8988T (cell line): Measurements from ENCODE around the gene OGT.
"Not testable (repeated sequence)": the region's sequence is repeated elsewhere in the genome, so short reads cannot be mapped to it uniquely, and the experiment has no call there.

Source experiments
- DNase-seq: peaks from one replicate; pipeline ENCODE4 v3.0.0; 2011

OGT gene

DNA sequence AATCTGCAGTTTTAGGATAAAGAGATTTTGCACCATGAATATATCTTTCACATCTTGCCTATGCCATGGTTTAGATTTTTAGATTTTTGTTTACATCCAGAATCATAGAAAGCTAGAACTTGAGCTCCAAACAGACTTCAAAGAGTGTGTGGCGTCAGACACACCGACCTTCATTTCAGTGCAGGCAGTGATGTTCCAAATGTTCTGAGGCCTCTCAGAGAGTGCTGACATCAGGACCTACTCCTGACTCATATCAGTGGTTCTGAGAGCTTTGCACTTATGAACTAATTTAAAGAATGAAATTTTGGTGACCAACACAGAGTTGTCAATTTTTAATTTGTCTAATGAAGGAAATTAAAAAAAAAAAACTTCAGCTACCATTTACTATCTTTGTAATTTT, 67.1 kb downstream of the OGT start:
- no peak for DNase-seq

DNA sequence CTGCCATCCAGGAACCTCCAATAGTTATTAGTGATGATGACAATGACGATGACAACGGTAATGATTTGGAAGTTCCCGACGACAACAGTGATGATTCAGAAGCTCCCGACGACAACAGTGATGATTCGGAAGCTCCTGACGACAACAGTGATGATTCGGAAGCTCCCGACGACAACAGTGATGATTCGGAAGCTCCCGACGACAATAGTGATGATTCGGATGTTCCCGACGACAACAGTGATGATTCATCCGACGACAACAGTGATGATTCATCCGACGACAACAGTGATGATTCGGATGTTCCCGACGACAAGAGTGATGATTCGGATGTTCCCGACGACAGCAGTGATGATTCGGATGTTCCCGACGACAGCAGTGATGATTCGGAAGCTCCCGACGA, 70.7 kb downstream of the OGT start:
- no peak for DNase-seq

DNA sequence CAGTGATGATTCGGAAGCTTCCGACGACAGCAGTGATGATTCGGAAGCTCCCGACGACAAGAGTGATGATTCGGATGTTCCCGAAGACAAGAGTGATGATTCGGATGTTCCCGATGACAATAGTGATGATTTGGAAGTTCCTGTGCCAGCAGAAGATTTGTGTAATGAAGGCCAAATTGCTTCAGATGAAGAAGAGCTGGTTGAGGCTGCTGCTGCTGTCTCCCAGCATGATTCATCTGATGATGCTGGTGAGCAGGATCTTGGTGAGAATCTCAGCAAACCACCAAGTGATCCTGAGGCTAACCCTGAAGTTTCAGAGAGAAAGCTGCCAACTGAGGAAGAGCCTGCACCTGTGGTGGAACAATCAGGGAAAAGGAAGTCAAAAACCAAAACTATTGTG, 71.2 kb downstream of the OGT start:
- DNase-seq: no peak

DNA sequence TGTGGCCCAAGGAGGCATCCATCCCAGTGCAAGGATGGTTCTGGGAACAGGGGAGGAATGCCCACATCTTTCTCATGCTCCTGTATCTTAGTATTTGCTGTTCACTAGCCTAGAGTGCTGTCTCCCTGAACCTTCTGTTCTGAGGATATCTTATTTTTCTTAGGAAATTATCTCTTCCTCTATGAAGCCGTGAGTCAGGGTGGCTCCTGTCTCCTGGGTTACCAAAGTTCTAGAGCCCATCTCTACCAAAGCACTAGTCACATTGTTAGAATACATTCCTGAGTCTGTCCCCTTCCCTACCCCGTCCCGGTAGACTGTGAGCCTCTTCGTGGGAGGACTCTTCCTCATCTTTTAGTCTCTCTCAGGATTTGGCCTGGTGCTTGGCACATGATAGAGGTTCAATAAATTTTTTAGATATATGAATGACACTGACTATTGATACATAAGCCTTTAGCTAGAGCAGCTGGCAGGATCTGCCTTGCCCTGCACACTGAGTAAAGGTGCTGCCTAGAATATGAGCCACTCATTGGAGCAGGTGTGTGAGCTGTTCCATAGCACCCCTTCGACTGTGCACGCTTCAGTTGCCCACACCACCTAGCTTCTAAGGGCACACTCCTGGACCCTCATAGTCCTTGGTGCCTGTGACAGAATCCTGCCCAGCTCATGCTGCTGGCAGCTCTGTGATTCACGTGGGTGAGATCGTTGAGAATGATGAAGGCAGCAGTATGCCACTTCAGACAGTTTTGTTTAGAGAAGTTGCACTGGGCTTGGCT, 72.1 kb downstream of the OGT start:
- DNase-seq: no peak

DNA sequence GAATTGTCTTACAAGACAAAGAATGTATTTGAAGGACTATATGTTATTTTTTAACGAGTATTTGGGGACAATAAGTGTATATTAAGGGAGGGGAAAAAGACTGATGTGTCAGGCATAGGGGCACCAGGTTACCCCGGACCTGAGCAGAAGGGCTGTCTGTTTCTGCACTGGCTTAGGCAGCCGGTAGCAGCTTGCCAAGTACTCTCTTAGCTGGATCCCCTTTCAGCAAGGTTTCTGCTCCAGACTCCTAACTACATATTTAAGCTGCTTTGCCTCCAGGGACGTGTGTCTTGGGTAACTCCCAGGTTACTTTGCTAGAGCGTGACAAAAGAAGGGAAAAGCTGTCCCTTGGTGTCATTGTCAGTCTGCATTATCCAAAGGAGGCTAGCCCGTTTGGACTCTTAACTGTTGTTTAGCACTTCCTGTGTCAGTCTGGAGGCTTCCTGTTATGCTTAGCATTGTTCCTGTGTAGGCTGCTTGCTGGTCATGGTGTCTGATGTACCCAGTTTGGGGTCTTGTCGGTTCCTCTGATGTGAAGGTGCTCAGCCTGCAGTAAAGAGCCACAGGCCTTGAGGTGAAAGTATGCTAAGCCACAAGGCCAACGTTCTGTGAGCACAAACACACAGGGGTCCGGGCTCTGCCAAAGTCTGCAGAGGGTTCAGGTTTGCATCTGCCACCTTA, 73.8 kb downstream of the OGT start:
- DNase-seq: no peak

DNA sequence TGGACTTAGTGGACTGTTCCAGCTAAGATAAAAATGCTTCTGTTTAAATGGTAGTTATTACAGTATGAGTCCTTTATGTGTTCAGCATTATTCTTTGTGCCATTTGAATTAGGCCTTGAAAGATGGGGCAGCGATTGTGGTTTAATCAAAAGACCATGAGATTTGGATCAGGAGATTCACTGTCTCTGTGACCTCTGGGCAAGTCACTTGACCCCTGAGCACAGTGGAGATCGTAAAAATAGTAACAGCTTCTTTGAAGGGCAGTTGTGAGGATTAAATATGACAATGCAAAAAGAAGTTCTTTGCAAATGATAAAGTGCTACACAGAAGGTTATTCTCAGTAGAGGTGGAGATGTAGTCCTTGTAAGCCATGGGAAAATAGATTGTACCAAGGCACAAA, 74.6 kb downstream of the OGT start:
- no peak for DNase-seq

DNA sequence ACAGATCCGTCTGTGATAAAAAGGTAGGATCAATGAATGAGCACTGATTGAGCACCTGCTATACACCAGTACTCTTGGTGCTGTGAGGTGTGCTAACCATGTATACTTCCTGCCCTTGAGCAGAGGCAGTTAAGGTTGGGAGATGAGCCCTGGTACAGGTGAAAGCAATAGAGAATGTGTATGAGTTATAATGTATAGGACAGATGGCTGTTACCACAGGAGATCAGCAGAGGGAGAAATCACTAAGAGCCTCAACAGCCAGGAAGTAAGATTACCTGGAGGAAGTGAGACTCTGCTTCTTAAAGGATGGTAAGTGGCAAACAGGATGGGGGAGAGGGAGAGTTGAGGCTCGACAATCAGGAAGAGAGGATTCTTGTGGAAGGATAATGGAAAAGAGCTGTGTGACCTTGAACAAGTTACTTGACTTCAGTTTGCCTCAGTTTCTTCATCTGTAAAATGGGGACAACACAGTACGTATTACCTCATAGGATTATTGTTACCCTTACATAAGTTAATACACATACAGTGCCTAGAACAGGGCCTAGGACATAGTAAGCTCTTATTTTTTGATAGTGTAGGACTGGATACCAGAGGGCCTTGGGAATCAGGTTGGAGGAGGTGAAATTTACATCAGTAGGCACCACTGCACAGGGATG, 76.3 kb downstream of the OGT start:
- no peak for DNase-seq

DNA sequence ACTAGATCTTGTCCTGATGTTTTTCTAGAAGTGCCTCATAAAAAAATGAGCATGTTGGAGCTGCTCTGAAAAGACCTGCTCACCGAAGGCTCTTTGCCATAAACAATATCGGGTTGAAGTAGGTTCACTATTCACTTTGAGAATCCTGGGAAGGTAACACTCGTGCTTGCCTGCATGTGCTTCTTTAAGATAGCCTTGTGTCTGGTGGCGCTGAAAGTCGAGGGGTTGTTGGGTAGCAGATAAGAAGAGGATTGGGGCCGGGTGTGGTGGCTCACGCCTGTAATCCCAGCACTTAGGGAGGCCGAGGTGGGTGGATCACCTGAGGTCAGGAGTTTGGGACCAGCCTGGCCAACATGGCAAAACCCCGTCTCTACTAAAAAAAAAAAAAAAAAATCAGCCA, 78.8 kb downstream of the OGT start:
- not testable (repeated sequence) for DNase-seq

DNA sequence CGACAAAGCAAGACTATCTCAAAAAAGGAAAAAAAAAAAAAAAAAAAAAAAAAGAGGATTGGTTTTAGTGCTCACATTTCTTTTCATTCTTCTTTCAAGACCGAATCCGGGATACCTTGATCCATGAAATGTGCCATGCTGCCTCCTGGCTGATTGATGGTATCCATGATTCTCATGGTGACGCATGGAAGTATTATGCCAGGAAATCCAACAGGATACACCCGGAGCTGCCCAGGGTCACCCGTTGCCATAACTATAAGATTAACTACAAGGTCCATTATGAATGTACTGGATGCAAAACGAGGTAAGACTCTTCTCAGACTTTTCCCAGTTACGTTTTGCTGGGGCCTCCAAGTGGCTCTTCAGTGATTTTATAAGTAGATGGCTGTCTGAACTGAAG, 79.4 kb downstream of the OGT start:
- DNase-seq: no peak

DNA sequence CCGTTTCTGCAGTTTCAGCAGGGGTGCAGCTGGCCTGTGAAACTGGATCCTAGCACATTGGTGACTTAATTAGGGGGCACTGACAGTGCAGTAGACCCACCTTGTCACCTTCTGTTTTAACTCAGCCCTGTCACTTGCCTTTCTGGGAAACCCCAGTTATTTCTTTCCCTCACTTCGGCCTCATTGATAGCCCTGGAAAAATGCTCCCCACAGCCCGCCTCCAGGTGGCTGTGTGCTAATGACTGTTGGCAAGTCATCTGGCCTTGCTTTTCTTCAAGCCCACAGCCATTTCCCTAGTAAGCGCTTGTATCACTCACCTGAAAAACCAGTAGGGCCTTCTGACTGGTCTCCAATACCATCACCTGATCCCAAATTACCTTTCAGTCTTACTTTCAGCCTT, 82.2 kb downstream of the OGT start:
- DNase-seq: no peak

DNA sequence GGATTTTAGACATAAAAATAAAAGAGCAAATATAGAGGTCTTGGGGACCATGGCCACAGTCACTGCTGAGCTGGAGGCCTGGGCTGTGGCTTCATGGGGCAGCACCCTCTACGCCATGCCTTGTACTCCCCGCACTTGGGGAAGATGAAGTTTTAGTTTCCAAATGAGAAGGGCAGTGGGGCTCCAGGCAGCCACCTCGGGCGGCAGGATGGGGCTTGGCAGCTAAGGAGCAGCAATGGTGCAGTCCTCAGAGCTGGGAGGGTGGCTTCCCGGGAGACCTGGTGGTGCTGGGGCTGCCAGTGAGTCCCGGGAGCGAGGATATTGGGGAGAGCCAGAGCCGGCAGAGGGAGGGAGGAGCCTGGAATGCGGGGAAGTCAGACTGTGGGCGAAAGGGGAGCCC, 83.0 kb downstream of the OGT start:
- DNase-seq: no peak

DNA sequence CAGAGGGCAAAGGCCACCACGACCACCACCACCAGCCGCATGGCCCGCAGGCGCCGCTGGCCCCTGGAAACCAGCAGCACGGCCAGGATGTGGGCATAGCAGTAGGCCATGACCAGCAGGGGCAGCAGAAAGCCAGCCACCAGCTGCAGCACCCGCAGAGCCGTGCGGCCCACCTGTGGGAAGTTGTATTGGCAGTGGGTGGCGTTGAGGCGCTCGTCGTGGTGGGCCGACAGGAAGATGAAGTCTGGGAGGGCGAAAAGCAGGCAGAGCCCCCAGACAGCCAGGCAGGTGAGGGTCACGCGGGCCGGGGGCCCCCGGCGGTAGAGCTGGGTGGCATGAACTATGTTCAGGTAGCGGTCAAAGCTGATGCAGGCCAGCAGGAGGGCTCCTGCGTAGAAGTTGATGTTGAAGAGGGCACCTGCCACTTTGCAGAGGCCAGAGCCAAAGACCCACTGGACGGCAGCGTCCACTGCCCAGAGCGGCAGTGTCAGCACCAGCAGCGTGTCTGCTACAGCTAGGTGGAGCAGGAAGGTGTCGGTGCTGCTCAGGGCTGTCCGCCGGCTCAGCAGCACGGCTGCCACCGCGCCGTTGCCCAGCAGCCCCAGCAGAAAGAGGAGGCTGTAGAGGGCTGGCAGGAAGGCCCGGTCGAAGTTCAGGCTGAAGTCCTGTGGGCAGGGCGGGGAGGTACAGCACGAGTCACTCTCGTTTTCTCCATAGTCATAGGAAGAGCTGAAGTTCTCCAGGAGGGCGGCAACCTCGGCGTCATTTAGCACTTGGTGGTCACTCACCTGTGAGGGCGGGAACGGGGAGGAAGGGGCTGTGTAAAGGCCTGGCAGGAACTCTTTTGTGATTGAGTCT, 84.0 kb downstream of the OGT start:
- no peak for DNase-seq

DNA sequence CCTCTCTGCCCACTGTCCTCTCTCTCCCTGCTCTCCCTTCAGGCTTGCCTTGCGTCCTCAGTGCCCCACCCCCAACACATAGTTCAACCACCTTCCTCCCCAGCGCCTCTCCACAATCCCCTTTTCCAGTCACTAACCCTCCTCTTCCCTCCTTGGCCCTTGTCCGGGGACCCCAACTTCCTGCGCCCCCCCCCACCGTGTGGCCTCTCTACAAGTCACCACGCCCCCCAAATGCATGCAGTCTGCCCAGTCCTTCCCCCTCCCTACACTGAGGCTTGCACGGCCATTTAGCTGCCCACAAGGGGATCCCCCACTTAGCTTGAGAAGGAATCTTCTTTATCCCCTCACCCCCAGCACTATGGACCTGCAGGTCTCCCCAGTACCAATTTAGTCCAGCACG, 84.8 kb downstream of the OGT start:
- DNase-seq: no peak

DNA sequence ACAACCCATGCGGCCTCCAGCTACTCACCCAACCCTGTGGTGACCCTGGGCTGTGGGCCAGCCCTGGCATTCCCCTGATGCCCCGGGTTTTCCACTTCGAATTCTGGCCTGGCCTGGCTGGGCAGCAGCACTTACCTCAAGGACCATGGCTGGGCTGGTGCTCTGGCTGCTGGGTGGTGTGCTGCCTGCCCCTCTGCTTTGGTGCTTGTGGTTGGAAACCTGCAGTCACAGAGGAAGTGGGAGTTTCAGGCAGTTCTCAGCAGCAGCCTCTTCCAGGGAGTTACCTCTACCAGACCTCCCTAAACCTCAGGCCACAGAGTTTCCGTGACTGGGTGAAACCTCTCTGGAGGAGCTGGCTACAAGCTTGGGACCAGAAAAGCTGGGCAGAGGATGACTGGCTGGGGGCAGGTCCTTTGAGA, 85.4 kb downstream of the OGT start, which contains the start of gene CXCR3:
Gene CXCR3 (minus strand): TSS at position 209 of the 419 bp plus-strand sequence. CDS start 62 bp downstream, at position 147.
- DNase-seq: no peak

DNA sequence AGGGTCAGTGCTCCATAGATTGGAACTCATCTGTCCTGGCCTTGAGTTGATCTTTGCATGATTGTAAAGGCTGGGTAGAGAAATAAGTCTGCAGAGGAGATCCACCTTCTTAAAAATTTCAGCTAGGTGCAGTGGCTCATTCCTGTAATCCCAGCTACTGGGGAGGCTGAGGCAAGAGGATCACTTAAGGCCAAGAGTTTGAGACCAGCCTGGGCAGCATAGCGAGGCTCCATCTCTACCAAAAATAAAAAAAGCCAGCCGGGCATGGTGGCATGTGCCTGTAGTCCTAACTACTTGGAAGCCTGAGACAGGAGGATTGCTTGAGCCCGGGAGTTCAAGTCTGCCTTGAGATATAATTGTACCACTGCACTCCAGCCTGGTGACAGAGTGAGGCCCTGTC, 85.9 kb downstream of the OGT start:
- DNase-seq: no peak

DNA sequence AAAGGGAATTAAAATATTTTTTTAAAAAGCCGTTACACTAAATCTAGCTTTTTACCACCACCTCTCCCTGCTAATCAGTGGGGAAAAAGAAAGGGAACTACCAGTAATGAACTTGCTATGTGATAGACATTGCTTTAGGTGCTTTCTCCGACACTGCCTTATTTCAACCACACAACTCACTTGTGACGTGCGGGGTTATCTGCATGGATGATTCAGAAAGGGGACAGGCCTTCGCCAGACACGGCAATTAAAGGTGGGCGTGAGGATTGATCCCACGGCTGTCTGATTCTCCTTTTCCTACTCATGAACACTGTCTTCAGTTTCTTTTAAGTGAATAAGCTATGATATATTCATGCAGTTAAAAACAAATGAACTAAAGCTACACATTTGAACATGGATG, 86.3 kb downstream of the OGT start:
- no peak for DNase-seq

DNA sequence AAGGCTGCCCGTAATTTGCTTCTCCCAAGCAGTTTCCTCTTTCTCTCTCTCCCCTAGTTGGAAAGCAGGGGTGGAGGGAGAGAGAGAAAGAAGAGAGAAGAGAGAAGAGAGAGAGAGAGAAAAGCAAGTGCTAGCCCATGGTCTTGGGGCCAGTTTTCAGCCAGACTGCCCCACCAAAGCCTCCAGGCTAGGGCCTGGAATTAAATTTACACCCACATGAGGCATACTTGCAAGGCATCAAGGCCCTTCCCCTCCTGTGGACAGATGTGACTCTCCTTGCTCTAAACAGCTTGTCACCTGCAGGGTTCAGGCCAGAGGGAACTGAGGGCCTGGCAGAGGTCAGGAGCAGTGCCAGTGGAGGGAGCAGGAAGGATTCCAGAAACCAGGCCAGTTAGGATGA, 87.1 kb downstream of the OGT start:
- DNase-seq: no peak

DNA sequence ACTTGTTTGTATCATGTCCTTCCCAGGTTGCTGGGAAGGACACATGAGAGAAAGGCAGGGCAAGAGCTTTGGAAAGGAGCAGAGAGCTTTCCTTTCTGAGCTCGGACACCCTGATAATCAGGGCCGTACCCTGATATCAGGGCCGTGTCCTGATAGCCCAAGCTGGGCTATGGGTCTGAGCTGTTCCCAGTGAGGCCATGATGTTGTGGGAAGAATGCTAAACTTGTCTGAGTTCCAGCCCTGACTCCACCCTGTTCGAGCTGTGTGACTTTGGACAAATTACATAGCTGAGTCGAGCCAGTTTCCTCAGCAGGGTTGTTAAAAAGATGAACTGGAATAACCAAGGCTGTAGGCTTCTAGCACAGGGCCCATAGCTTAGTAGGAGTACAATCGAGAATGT, 88.7 kb downstream of the OGT start:
- DNase-seq: no peak

DNA sequence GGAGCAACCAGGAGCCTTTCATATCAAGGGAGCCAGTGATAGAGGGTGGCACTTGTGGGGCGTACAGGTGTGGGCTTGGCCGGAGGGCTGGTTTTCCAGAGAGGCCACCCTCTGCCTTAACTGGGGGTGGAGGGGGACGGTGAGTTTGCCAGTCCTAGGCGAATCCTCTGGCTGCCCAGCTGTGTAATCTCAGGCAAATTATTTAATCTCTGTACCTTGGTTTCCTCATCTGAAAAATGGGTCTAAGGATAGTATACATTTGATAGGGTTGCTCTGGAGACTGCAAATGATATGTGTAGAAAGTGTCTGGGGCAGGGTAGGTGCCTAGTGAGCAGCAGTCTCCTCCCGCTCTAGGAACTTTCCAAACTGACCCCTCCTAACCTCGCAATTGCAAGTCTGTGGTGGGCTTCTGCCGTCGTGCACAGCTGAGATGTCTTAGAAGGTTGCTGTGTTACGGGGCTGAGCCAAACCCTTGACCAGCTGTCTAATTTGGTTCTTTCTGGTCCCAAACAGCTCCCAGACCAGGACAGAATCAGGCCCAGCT, 89.2 kb downstream of the OGT start:
- DNase-seq: no peak

DNA sequence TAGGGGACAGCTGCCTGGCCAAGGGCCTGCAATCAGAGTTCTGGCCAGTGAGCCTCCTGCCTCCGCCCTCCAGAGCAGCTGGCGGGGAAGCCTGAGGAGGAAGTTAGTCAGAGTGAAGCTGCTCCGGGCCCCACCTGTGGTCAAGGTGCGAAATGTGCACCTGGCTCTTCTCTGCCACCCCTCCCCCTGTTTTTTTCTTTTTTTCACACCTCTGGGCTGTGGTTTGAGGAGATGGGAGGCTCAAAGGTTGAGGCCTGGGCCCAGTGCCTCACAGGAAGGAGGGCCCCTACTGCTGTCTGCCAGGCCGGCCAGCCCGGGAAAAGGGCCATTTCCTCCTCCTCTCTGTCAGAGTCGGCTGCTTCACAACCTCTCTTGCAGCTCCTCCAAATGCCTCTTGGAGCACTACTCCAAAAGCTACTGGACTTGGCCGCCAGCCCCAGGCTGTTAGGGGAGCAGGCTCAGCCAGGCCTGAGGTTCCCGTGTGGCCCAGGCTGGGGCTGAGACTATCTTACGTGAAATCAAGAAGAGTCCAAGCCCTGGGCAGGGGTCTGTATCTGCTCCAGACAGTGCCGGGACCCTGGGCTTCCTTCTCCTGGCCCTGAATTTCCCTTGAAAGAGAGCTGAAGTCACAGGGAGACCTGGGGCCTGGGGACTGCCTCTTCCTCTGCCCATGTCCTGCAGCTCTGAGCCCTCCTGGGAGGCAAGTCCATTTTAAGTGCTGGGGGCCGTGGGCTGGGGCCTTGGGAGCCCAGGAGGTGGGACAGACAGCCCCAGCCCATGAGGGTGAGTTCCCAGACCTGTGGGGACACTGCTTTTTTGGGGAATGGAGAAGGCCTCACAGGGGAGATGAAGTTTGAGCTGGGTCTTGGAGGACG, 89.9 kb downstream of the OGT start:
- DNase-seq: no peak

DNA sequence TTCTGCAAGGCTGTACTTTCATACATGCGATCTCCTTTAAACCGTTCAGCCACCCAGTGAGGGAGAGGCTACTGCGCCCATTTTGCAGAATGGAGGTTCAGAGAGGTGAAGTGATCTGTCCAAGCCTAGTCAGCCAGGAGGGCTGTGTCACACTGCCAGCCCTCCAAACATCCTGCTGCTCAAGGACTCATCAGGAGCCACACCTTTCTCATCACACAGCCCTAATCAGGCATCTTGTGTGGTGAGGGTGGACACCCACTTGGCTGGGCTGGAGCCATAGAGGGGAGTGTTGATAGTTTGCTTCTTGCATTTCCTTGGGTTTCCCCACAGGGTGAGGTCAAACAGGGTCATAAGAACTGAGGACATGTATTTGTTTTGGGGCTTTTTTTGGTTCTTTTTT, 90.8 kb downstream of the OGT start:
- no peak for DNase-seq

DNA sequence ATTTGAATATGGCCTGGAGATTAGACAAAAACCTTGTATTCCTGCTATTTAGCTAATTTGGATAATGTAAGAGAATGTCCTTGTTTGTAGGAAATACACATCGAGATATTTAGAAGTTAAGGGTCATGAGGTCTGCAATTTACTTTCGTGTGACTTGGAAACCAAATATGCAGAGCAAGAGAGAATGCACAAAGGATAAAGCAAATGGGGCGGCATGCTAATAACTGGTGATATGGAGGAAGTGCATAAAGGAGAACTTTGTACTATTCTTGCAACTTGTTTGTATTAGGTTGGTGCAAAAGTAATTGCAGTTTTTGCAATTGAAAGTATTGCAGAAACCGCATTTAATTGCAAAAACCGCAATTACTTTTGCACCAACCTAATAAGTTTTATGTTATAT, 92.6 kb downstream of the OGT start:
- DNase-seq: no peak
